Stimulated activated CD4-positive, alpha-beta T cell treated with anti-CD3 and anti-CD28 coated beads, Interleukin-12 subunit alpha, Interleukin-12 subunit beta, amount 100 ng/mL, for 24 hours (primary cell): Measurements from ENCODE around the gene AFDN.

ENCODE experiments used
- DNase-seq, 2 experiments: peaks; one replicate each; pipeline ENCODE4 v3.0.0-alpha.2; 2020; ENCODE audit warnings: low read depth in 2 of 2

Gene AFDN

DNA sequence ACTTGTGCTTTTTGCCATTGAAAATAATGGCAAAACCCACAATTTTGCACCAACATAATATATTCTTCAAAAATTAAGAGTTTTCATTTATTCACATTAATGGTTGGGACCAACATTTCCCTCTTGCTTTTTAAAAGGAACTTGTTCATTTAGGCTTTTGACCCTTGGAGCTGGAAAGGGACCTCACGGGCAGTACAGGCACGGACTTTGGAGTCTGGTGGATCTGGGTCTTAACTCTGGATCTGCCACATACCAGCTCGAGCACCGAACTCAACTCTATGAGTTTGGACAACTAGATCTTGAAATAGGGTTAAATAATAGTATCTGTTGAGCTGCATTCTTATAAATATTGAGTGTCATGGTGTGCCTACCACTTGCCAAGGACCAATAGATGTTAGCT is 37.2 kb downstream of the AFDN start:
- no peak for DNase-seq

DNA sequence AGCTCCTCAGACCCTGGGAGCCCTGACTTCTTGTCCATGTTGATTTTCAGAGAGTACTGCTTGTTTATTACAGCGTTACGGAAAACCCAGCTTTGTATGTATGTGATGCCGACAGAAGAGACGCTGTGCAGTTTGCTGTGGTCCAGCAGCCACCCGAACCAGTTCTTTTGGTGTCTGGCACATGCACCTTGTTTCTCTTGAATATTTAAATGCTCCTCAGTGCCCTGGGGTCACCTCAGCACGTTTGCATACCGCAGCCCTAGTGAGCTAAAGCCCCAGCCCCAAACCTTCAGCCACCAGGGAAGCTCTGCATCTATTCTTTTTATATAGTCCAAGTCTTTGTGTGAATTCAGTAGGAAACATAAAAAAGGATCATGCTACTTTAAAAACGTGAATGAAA is 39.9 kb downstream of the AFDN start:
- DNase-seq, result no peak

DNA sequence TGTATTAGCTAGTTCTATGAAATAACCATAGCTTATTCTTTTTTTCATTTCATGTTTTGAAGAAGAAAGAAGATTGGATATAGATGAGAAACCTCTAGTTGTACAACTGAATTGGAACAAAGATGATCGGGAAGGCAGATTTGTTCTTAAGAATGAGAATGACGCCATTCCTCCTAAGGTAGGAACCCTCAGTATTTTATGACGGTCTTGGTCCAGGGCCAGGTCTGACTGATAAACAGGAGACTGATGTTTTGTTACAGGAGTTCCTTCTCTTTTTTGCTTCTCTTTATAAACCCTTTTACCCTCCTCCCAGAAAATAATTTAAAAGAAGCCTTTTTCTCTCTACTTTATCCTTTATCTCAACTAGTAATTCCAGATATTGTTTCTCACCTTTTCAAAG is 43.6 kb downstream of the AFDN start:
- no peak for DNase-seq

DNA sequence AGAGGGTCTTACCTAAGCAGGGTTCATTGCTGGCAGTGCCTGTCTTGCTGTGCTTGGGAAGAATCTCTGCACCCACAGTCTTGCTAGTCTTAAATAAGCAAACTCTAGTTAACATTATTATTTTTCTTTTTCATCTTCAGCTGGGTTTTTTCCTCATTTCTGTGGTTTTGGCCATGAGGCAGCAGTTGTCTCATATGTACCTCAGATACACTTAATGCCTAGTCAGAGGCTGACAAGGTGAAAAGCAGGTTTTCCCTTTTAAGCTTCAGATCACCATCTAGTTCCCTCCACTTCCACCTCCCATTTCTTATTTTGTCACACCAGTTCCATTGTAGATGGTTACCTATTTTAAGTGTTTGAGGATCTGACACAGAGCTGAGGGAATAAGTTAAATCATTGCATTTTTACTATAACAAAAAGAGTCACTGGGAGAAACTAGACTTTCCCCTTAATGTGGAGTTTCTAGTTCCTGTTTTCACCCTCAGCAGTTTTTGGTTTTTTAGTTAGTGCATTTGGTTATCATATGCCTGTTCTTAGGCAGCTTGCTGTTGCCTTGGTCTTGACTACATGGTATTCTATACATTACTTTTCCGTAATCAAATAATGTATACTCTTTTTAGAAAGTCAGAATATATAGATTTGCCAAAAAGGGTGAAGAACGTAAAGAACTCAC is 46.0 kb downstream of the AFDN start:
- no peak for DNase-seq

DNA sequence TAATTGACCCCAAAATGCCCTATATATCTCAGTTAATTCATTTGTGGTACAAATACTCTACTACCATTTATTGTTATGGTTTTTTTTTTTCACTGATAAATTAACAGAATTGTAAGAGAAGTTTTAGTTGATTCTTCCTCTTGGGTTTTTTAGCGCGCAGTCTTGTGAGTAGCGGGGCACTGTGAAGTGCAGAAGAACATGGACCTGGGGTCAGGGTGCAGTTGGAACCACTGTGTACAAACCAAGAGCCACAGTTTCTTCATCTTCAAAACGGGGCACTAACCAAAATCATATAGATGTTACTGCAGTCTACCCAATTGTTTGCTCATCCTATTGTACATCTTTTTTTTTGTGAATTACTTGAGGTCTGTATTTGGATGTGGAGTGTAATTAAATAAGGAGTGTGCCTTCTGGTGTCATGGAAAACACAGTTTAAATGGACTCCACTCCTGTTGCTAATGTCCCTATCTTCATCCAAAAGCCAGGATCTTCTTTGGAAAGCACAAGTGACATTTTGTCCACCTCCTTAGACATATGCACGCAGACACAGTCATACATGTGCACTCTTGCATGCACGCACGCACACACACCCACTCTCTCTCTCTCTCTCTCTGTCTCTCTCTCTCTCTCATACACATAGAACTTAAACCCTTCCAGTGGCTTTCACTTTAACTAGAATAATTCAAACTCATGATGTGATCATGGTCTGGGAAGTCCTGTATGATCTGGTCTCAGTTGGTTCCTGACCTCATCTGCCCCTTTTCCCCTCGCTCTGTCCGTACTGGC is 51.5 kb downstream of the AFDN start:
- no peak for DNase-seq

DNA sequence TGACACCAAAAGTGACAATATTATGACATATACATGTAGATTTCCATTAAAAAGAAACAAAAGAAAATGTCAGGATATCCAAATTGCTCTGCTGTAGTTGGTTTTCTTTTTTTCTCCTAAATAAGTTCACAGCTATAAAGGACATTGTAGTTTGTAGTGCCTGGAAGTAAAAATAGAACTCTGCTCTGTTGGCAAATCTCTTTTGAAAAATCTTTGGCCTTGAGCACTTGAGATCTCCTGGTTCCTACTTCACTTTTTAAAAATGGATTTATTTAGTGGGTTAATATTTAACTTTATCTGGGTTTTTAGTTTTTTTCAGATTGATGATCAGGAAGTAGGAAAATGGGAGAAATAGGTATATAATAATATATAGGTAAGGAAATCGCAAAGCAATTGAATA is 52.9 kb downstream of the AFDN start:
- DNase-seq, result no peak

DNA sequence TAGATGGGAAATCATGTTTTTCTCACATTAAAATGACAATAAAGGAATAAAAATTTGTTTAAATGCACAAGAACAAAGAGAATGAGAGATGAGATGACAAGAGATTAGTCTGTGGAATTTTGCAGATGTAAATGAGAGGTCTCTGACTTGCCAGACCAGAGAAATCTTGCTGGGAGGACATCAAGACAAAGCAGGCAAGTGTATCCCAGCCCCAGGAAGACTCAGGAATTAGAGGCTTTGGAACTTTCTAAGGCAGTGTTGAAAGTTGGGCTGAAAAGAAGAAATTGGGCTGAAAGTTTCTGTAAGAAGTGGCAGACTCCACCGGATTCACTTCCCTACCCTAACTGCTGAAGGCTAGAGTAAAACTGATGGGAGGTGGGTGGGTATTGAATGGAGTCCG is 54.6 kb downstream of the AFDN start:
- DNase-seq, result no peak

DNA sequence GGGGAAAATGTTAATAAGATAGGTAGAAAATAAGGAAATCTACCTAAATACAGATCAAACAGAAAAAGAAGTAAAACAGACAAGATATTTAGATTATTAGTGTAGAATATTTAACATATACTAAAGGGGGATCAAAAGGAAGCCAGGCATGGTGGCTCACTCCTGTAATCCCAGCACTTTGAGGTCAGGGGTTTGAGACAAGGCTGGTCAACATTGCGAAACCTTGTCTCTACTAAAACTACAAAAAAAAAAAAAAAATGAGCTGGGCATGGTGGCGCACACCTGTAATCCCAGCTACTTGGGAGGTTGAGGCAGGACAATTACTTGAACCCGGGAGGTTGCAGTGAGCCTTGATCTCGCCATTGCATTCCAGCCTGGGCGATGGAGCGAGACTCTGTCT is 55.5 kb downstream of the AFDN start:
- DNase-seq, result no peak

DNA sequence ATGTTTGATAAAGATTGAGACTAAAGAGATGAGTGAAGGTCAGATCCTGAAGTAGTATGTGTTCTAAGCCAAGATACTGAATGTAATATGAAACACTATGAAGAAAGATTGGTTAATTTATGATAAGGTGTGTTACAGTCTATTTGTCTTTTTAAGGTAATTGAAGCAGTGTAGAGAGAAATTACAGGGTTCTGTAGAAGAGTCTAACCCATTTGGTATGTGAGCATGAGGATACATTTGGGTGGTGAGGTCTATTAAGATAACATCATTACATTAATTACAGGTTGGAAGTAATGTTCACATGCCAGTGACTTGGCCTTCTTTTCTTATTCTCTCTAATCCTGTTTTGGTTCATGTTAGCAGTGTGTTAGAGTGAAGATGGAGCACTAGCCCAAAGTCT is 61.4 kb downstream of the AFDN start:
- DNase-seq, result no peak

DNA sequence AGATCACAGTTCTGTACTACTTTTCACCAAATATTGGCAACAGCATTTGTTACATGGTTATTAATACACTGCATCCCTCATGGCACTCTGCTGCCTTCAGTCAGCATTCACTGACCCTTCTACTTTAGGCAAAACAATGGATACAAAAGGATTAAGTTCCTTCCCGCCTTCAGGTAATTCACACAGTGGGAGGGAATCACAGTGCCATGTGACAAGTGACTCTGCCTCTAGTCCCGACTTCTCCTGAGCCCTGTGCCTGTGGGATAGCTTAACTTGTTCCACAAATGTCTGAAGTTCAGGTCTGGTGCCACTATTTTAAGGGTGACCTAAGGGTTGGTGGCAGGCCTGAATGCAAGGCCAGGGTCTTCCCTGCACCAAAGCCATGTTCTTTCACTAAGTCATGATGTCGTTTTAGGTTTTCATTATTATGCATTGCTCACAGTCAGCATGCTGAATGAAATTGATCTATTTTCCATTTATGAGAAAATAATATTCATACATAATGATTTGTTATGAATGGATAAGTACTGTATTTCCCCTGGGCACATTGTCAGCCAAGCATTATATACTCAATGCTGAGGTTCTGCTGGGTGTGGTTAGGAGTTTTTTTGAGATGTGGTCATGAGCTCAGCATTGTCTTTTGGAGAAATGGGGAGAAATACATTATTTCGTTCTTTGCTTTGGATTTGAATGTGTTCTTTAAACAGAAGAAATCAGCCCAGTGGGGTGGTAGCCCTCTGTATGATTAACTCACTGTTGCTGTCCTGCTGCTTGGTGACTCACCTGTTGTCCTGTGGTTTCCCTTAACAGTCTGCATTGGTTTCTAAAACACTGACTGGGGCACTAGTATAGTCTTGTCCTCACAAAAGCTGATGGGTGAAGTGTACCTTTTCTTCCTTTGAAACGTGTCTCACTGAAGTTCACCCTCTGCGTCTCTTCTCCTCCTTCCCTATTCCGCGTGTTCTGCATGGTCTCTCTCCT is 66.4 kb downstream of the AFDN start:
- no peak for DNase-seq

DNA sequence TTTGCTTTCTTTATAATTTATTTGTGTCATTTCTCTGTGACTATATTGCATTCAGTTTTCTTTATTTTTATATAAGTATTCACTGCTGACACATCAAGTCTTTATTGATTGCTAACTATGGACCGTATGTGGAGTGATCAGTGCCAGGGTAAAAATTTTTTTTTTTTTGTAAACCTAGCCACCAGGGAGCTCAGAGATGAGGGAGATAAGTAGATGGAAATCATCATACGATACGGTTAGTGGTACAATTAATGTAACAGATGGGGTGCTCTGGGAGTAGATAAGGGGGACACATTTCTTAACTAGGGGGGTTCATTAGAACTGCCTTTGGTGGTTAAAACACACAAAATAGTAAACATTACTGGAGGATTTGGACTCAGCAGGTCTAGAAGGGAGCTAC is 68.3 kb downstream of the AFDN start:
- no peak for DNase-seq

DNA sequence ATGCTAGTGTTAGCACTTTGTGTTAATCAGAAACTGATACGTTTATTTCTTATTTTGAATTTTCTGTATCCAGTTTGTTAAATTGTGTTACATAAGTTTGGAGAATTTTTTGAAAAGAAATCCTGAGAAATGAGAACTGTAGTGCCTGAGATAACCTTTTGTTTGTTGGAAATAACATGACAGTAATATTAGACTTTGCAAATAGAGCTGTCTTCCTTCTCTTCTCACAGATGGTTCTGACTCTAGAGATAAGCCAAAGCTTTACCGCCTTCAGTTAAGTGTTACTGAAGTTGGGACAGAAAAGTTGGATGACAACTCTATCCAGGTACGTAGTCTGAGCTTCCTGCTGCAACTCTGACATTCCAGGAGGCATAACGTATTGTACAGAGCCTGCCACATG is 69.9 kb downstream of the AFDN start:
- DNase-seq, result no peak

DNA sequence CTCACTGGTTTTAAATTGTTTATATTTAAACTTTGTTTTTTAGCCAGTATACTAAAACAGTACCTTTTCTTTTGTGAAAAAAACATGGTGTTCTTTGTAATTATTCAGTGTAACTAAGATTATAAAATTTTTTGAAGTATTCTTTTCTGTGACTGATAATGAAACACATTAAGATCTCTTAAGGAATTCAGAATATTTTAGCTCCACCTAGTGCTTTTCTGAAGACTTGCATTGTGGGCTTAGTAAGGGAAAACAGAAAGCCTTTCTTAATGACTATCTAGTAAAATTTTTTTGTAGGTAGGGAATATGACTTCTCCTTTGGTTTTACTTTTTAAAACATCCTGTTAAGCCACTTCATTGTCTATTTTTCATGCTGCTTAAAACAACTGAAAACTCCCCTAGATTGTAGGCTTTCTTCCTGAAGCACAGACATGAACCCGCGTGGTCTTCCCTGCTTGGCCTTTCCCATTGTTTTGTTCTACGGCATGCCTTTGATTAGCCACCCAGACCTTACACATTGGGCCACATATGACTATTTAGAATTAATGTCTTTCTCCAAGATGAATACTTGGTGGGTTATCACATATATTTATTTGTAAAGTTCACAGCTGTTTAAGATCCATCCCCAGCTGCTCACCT is 72.1 kb downstream of the AFDN start:
- DNase-seq, result no peak

DNA sequence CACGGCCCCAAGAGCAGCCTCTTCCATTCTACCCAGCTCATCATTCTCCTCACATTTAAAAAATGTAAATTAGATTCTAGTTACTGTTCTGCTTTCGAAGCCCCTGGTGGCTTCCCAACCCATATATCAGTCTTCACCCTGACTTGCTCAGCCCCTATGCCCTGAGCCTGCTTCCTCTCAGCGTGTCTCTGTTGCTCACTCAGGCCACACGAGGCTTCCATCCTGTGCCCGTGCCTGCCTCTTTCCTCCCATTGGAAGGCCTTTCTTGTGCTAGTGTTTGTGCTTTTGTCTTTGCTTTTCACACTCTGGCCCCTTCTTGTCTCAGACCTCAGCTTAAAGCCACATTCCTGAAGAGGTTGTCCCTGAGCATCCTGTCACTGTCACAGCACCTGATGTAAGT is 78.1 kb downstream of the AFDN start:
- DNase-seq, result no peak

DNA sequence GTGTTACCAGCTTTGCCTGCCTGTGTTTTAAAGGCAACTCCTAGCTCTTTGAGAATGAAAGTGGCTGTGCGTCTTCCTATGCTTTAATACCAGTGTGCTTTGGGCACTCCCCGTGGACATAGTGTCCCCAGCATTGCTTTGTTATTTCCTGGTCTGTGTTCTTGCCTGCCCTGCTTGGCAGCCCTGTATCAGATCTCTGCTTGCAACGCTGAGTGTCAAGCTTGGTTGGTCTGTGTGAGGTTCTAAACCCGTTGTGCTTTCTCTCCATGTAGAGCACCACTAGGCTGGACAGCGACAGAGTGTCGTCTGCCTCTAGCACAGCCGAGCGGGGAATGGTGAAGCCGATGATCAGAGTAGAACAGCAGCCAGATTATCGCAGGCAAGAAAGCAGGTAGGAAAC is 80.2 kb downstream of the AFDN start:
- no peak for DNase-seq

DNA sequence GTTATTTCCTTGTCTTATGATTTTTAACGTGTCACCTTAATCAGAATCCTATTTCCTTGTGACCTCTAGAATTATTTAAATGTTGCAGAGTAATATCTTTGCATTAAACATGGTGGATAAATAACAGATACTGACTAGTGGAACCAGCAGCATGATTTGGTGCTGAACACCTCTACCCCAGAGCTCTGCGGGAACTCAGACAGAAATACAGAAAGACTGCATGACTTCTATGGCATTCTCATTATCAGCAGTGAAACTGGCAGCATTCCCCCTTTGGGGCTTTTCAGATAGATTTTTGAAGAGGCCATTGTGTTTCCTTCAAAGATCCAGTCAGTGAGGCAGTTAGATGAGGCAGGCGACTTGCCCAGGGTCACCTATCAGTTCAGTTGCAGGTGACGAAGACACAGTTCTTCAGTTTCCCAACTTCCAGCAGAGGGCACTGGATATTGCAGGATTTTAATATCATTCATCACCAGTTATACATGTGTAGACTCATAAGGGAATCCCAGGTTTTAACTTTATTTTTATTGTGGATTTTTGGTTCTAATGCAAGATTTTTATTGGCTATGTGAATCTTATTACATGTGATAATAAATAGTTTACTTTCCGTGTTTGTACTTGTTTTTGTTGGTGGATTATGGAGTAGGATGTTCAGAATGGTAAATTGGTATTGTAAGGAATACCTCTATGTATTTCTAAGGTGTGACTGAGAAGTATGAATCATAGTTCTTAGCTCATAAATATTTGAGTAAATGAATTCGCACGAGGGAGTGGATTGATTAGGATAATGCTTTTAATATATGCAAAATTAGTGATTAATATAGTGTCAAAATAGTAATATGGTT is 81.3 kb downstream of the AFDN start:
- no peak for DNase-seq

DNA sequence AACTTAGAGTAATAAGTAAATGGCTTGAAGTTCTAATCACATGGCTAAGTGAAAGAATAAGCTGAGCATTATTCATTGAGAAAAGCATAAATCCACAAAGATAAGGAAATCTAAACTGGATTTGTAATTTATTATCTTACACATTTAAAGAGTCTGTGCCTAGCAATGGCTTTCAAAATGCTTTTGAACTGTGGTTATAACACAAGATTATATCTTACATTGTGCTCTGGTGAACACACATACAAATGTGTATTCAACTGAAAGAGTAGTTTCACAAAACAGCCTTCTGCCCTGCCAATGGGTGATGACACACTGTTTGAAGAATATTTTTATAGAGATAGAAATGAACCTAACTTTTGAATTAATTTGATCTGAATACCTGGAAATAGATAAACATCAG is 83.3 kb downstream of the AFDN start:
- no peak for DNase-seq

DNA sequence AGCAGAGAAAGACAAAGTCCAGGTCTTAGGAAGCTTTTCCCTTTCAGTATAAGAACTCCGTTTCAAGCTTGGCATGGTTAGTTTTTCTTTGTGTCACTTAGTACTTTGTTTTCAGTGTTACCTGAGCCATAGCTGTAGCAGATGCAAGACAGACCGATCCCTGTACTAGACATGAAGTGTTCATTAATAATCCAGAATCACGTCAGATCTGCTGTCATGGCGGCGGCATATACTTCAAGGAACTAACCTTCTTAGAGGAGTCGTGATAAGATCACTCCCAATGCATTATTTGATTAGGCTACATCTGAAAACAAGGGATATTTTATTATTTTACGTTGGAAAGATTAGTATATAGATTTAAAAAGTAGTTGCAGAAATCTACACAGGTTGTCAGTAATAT is 83.9 kb downstream of the AFDN start:
- no peak for DNase-seq

DNA sequence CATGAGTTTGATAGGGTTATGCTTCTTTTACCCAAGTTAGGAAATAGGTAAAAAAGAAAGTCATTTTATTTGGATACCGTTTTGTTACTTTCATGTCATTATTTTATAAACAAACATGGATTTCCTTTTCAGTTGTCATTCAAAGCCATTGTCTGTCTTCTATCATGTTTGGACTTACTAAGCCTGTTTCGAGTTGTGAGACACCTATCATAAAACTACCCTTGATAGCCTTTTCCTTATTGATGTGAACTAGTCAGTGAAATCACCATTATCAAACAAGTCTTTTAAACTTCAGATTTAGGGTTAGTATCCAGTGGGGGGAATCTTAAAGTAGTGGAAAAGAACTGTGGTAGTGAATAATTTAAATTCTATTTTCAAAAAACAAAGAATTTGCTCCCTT is 85.8 kb downstream of the AFDN start:
- DNase-seq, result no peak

DNA sequence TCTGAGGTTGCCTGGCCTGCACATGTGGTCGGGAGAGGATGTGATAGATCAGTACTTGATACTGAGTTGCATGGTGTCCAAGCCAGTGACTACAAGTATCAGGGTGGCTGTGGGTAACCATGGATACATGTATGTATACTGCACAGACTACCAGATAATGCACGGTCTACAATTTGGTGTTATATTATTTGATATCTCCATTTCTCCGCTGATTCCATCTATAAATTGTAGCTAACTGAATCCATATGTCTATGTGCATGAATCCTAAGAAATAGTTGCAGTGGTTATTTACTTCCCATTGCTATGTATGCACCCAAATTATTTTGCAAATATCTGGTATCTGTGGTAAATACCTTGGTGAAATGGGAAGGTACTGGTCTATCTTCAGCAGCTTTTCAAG is 87.0 kb downstream of the AFDN start:
- DNase-seq, result no peak

DNA sequence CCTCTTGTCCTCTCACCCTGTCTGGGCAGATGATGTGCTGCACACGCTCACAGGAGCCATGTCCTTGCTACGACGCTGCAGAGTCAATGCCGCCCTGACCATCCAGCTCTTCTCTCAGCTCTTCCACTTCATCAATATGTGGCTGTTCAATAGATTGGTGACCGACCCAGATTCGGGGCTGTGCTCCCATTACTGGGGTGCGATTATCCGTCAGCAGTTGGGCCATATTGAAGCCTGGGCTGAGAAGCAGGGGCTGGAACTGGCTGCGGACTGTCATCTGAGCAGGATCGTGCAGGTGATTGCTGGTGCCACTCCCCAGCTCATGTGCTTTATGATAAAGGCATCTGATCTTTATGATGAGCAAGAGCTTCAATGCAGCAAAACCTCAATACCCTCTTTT is 88.4 kb downstream of the AFDN start:
- no peak for DNase-seq
